ENCODE measurements around the gene RPRML. TPM values are rescaled to one million over a fixed set of nuclear protein-coding genes. Genes with fewer than 3 reads are reported as not detected.
"Not testable (repeated sequence)": the region's sequence is repeated elsewhere in the genome, so short reads cannot be mapped to it uniquely, and the experiment has no call there.

RPRML gene
- polyA plus RNA-seq (2011; rRNA removed) (0.10 TPM in 1 of 2 replicates, not detected in the other), polyA plus RNA-seq (2017; fragmentation: RNase III; extraction: RNeasy Plus Mini Kit Qiagen cat#74134 plus additional on column Dnase treatment) (0.10 to 0.22 TPM (median 0.20 TPM) in 3 replicates), polyA minus RNA-seq (2011; rRNA and poly(A)+ RNA removed) (not detected in 2 replicates)
- 0.50 and 0.62 TPM in 2 replicates for polyA plus RNA-seq (2012; cell fraction: cytosol; rRNA removed)
- 0.26 and 0.48 TPM in 2 replicates for polyA plus RNA-seq (2012; cell fraction: nucleus; rRNA removed)

GRCh38 chr17:46979147-46979863 is at the start of gene RPRML:
Gene RPRML, minus strand, starts transcription at chr17:46979253. Its CDS starts 246 bp downstream, at chr17:46979007.
- CTCF ChIA-PET = interaction anchor here (1.4 to 32.4 kb wide), 3 partner anchors 10 to 28 kb away, joined by 3 to 460 read pairs (median 5); no protein-coding TSS in a partner anchor

GRCh38 chr17:47016966-47017365 is 37.9 kb upstream of the RPRML start:
- H3K27ac ChIP-seq; ATAC-seq; H3K9me3 ChIP-seq; H3K4me1 ChIP-seq; H3K4me2 ChIP-seq; H3K4me3 ChIP-seq; CTCF ChIA-PET; DNase-seq (ENCODE audit: low read depth in 1 of 2, low spot score in 1 of 2); FAIRE-seq; POLR2A ChIA-PET: not testable (repeated sequence)
- WGBS (ENCODE audit: missing lambda C conversion rate) = 93% methylated on average over 11 of the region's 15 CpGs

More at GRCh38 chr17:46979147-46979863, at the start of gene RPRML:
- Histone ChIP-seq H3K4me3 (peak within 1 kb of the TSS; percentile 60), H3K4me1 (0 out of 3 replicates have a peak, but pooled peaks cover 2% of the 10 kb centered on the region), H3K4me2 (peak within 1 kb of the TSS; percentile 98), H3K27ac (peak within 1 kb of the TSS; percentile 48 to 80; a peak in 5 of 6 replicates), H3K9me3 (no peaks in the 10 kb centered on the region)
- POLR2A ChIA-PET = no interaction called here
- WGBS (ENCODE audit: missing lambda C conversion rate) = 6% methylated on average over 34 of the region's 57 CpGs
- DNase-seq (ENCODE audit: low read depth in 1 of 2, low spot score in 1 of 2) = peak; percentile 25 to 54
- ATAC-seq = peak; percentile 69 to 82
- no peak for FAIRE-seq
- TF ChIP-seq ATOH8 (CRISPR knock-in tag; IDR thresholded peaks at IDR 0.05; ENCODE audit: low read depth) = no peak
- TF ChIP-seq NR3C1 (IDR thresholded peaks at IDR 0.05) = no peak
- TF ChIP-seq E2F6 (IDR thresholded peaks at IDR 0.05; ENCODE audit: borderline replicate concordance, low read depth) = 0 out of 2 replicates have a peak, but pooled peaks have one; percentile 21
- TF ChIP-seq REST (IDR thresholded peaks at IDR 0.05) = peak; percentile 62

- ChIA-PET CTCF (no interaction called here), POLR2A (no interaction called here)
- H3K4me1 ChIP-seq = no peaks in the 10 kb centered on the region
- no peak for FAIRE-seq
- WGBS (ENCODE audit: missing lambda C conversion rate) = 69% methylated on average over 2 of the region's 2 CpGs
- H3K4me2 ChIP-seq = no peak overlapping the region
- no peak for DNase-seq (ENCODE audit: low read depth in 1 of 2, low spot score in 1 of 2)
- no peak for TF ChIP-seq KDM5A (IDR thresholded peaks at IDR 0.05)
- no peak for TF ChIP-seq CBX8 (IDR thresholded peaks at IDR 0.05)
- H3K27ac ChIP-seq = no peak overlapping the region
- ATAC-seq = no peak
- H3K4me3 ChIP-seq = no peak overlapping the region
- H3K9me3 ChIP-seq = no peaks in the 10 kb centered on the region
These were observed 34.3 kb upstream of the RPRML start for GRCh38 chr17:47013341-47013740.

GRCh38 chr17:47012457-47012856 is 33.4 kb upstream of the RPRML start:
- Histone ChIP-seq H3K4me2 (no peak overlapping the region), H3K27ac (no peak overlapping the region), H3K9me3 (no peaks in the 10 kb centered on the region), H3K4me1 (no peaks in the 10 kb centered on the region), H3K4me3 (no peak overlapping the region)
- no peak for TF ChIP-seq CHD2 (IDR thresholded peaks at IDR 0.05; ENCODE audit: low read length, partially characterized antibody)
- no peak for TF ChIP-seq HOXB13 (CRISPR knock-in tag; IDR thresholded peaks at IDR 0.05; ENCODE audit: low read depth)
- no peak for TF ChIP-seq KDM1A (IDR thresholded peaks at IDR 0.05; ENCODE audit: low read depth)
- no peak for TF ChIP-seq RARB (CRISPR knock-in tag; IDR thresholded peaks at IDR 0.05)
- TF ChIP-seq FOXS1 (CRISPR knock-in tag; IDR thresholded peaks at IDR 0.05) = no peak
- TF ChIP-seq ATOH8 (CRISPR knock-in tag; IDR thresholded peaks at IDR 0.05; ENCODE audit: low read depth) = no peak
- TF ChIP-seq NR3C1 (IDR thresholded peaks at IDR 0.05) = no peak
- no peak for TF ChIP-seq RCOR1 (IDR thresholded peaks at IDR 0.05; ENCODE audit: low read depth, low read length)
- TF ChIP-seq E2F6 (IDR thresholded peaks at IDR 0.05; ENCODE audit: borderline replicate concordance, low read depth) = no peak
- DNase-seq (ENCODE audit: low read depth in 1 of 2, low spot score in 1 of 2) (no peak), ATAC-seq (no peak), FAIRE-seq (no peak)
- CTCF ChIA-PET = no interaction called here
- POLR2A ChIA-PET = no interaction called here

Data from A549 (cell line).